SJSA1 (cell line): ENCODE results near the gene C4A. TPM values are rescaled to one million over a fixed set of nuclear protein-coding genes. Genes with fewer than 3 reads are reported as not detected.
"Not testable (repeated sequence)": the region's sequence is repeated elsewhere in the genome, so short reads cannot be mapped to it uniquely, and the experiment has no call there.

Source experiments
- DNase-seq, 2 experiments: peaks; one replicate each; pipeline ENCODE4 v3.0.0-alpha.2; 2015 to 2020; ENCODE audit warnings: low spot score in 2 of 2, low read depth in 1 of 2
- H3K27ac ChIP-seq: fragments of 250-450 bp; sonication (Bioruptor Pico); 2 replicates; pipeline ENCODE4 v1.5.1; 2020; ENCODE audit warnings: mild to moderate bottlenecking, moderate library complexity
- H3K27me3 ChIP-seq: fragments of 250-450 bp; sonication (Bioruptor Pico); replicated peaks from 2 replicates; pipeline ENCODE4 v1.5.1; 2020; ENCODE audit warnings: mild to moderate bottlenecking, moderate library complexity
- H3K36me3 ChIP-seq: fragments of 250-450 bp; sonication (Bioruptor Pico); 2 replicates; pipeline ENCODE4 v1.5.1; 2020; ENCODE audit warnings: mild to moderate bottlenecking
- H3K4me1 ChIP-seq: fragments of 250-450 bp; sonication (Bioruptor Pico); replicated peaks from 2 replicates; pipeline ENCODE4 v1.6.1; 2021; ENCODE audit warnings: mild to moderate bottlenecking
- H3K4me3 ChIP-seq: fragments of 250-450 bp; sonication (Bioruptor Pico); 2 replicates; pipeline ENCODE4 v1.5.1; 2020; ENCODE audit warnings: mild to moderate bottlenecking
- H3K9me3 ChIP-seq: fragments of 250-450 bp; sonication (Bioruptor Pico); replicated peaks from 2 replicates; pipeline ENCODE4 v1.5.1; 2020; ENCODE audit warnings: mild to moderate bottlenecking
- total RNA-seq: library from RNA; depleted of rRNA; stranded (reverse); fragments of >200 nt; shearing (Covaris generic); gene quantifications from 2 replicates; pipeline ENCODE4 v1.2.3, GENCODE V29; 2014; rRNA removed

The C4A gene
- 0.47 and 1.4 TPM in 2 replicates for total RNA-seq

DNA sequence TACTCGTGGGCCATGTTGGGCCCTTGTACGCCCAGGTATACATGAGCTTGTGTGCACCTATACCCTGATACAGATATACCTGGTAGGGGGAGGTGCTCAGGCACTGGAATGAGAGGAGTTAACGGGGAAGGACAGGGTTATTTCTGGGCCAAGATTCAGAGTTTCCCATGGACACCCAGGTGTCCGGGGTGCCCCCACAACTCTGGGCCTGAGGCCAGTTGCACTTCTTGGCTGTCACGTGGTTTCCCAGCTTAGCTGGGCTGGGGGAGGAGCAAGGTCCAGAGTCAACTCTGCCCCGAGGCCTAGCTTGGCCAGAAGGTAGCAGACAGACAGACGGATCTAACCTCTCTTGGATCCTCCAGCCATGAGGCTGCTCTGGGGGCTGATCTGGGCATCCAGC lies at the start of gene C4A:
Gene C4A, plus strand, starts transcription at position 314 of the 400 bp plus-strand sequence. Its CDS starts 51 bp downstream, at position 365.
- not testable (repeated sequence) for H3K9me3 ChIP-seq, H3K4me1 ChIP-seq, H3K27ac ChIP-seq, H3K36me3 ChIP-seq, H3K27me3 ChIP-seq, DNase-seq, H3K4me3 ChIP-seq

DNA sequence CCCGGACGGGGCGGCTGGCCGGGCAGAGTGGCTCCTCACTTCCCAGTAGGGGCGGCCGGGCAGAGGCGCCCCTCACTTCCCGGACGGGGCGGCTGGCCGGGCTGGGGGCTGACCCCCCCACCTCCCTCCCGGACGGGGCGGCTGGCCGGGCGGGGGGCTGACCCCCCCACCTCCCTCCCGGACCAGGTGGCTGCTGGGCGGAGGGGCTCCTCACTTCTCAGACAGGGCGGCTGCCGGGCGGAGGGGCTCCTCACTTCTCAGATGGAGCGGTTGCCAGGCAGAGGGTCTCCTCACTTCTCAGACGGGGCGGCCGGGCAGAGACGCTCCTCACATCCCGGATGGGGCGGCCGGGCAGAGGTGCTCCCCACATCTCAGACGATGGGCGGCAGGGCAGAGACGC lies 49.7 kb upstream of the C4A start:
- DNase-seq, H3K4me1 ChIP-seq, H3K27ac ChIP-seq, H3K27me3 ChIP-seq, H3K9me3 ChIP-seq, H3K36me3 ChIP-seq, H3K4me3 ChIP-seq: not testable (repeated sequence)

DNA sequence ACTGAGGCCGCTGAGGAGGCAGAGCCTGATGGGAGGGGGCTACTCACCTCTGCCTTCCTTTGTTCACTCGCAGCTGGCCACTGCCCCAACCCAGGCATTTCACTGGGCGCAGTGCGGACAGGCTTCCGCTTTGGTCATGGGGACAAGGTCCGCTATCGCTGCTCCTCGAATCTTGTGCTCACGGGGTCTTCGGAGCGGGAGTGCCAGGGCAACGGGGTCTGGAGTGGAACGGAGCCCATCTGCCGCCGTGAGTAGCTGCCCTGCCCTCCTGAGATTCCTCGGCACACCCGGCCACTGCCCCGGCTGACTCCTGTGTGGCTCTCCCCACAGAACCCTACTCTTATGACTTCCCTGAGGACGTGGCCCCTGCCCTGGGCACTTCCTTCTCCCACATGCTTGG lies 48.3 kb upstream of the C4A start:
- DNase-seq = no peak
- Histone ChIP-seq H3K27ac (no peak overlapping the region), H3K27me3 (no peaks in the 10 kb centered on the region), H3K4me3 (no peak overlapping the region), H3K36me3 (no peaks in the 10 kb centered on the region), H3K9me3 (no peaks in the 10 kb centered on the region), H3K4me1 (no peaks in the 10 kb centered on the region)

DNA sequence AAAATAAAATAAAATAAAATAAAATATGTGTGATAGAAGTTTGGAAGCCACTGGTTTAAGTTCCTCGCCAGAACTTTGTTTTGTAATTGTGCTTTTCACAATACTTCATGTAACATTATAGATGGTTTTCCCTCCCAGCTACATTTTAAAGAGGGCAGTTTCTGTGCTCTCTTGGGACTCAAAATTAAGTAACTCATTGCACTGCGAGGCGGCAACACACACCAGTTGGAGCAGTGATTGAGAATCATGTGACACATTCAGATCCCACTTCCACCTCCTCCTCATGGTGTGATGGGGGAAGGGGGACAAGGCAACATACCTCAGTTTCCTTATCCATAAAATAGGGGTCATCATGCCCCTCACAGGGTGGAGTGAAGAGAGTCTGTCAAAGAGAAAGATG lies 46.8 kb upstream of the C4A start:
- H3K9me3 ChIP-seq = no peaks in the 10 kb centered on the region
- no peaks in the 10 kb centered on the region for H3K4me1 ChIP-seq
- no peak overlapping the region for H3K27ac ChIP-seq
- no peaks in the 10 kb centered on the region for H3K36me3 ChIP-seq
- H3K4me3 ChIP-seq = no peak overlapping the region
- H3K27me3 ChIP-seq = no peaks in the 10 kb centered on the region
- DNase-seq = no peak

DNA sequence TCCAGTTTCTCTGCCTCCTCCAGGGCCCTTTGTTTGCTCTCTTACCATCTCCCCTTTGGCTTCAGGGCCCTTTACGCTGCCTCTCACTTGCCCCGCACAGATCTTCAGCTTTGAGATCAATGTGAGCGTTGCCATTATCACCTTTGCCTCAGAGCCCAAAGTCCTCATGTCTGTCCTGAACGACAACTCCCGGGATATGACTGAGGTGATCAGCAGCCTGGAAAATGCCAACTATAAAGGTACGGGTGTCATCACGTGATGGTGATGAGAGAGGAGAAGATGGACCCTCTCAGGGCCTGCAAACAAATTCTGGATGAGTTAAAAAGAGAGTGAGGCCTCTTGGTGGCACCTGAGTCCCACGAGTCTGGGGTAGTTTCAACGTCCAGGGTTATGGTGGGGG lies 46.0 kb upstream of the C4A start:
- H3K4me3 ChIP-seq = no peak overlapping the region
- no peaks in the 10 kb centered on the region for H3K36me3 ChIP-seq
- H3K9me3 ChIP-seq = no peaks in the 10 kb centered on the region
- no peak overlapping the region for H3K27ac ChIP-seq
- DNase-seq = no peak
- H3K4me1 ChIP-seq = no peaks in the 10 kb centered on the region
- H3K27me3 ChIP-seq = no peaks in the 10 kb centered on the region

DNA sequence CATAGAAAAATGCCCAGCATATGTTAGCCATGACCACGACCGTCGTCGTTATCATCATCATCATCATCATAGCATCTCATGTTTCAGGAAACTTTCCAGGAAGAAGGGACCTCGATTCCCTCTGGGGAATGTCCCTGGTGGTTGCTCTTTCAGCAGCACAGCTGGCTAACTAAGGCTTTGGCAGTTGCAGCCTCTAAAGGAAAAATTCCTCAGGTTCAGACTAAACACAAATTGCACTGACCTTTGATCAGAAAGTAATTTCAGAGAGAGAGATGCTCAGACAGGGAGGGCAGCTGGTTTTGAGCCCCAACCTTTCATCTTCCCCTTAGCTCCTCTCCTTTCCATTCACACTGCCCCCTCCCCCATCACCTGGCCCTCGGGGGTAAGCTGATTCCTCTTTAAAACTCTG lies 41.6 kb upstream of the C4A start:
- H3K9me3 ChIP-seq = no peaks in the 10 kb centered on the region
- DNase-seq = no peak
- H3K4me1 ChIP-seq = peaks cover 6% of the 10 kb centered on the region
- no peak overlapping the region for H3K27ac ChIP-seq
- no peaks in the 10 kb centered on the region for H3K27me3 ChIP-seq
- no peak overlapping the region for H3K4me3 ChIP-seq
- no peaks in the 10 kb centered on the region for H3K36me3 ChIP-seq

DNA sequence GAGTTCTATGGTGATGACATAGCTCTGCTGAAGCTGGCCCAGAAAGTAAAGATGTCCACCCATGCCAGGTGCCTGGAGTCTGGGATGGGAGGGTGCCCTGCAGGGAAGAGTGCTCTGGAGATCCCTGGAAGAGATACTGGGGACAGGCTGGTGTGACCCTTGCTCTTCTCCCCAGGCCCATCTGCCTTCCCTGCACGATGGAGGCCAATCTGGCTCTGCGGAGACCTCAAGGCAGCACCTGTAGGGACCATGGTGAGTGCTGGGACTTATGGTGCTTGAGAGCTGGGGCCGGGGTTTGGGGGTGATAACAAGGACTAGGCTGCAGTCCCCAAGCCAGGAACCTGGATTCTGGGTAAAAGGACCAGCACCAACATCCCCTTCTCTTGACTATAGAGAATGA lies 38.1 kb upstream of the C4A start:
- peaks cover 15% of the 10 kb centered on the region for H3K4me1 ChIP-seq
- H3K9me3 ChIP-seq = no peaks in the 10 kb centered on the region
- H3K36me3 ChIP-seq = no peaks in the 10 kb centered on the region
- H3K27me3 ChIP-seq = no peaks in the 10 kb centered on the region
- no peak for DNase-seq
- no peak overlapping the region for H3K27ac ChIP-seq
- H3K4me3 ChIP-seq = no peak overlapping the region

DNA sequence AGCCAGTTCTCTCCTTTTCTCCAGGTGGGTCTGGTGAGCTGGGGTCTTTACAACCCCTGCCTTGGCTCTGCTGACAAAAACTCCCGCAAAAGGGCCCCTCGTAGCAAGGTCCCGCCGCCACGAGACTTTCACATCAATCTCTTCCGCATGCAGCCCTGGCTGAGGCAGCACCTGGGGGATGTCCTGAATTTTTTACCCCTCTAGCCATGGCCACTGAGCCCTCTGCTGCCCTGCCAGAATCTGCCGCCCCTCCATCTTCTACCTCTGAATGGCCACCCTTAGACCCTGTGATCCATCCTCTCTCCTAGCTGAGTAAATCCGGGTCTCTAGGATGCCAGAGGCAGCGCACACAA lies 36.7 kb upstream of the C4A start:
- Histone ChIP-seq H3K27ac (no peak overlapping the region), H3K4me1 (peaks cover 15% of the 10 kb centered on the region), H3K4me3 (no peak overlapping the region), H3K9me3 (no peaks in the 10 kb centered on the region), H3K36me3 (no peaks in the 10 kb centered on the region), H3K27me3 (no peaks in the 10 kb centered on the region)
- no peak for DNase-seq

DNA sequence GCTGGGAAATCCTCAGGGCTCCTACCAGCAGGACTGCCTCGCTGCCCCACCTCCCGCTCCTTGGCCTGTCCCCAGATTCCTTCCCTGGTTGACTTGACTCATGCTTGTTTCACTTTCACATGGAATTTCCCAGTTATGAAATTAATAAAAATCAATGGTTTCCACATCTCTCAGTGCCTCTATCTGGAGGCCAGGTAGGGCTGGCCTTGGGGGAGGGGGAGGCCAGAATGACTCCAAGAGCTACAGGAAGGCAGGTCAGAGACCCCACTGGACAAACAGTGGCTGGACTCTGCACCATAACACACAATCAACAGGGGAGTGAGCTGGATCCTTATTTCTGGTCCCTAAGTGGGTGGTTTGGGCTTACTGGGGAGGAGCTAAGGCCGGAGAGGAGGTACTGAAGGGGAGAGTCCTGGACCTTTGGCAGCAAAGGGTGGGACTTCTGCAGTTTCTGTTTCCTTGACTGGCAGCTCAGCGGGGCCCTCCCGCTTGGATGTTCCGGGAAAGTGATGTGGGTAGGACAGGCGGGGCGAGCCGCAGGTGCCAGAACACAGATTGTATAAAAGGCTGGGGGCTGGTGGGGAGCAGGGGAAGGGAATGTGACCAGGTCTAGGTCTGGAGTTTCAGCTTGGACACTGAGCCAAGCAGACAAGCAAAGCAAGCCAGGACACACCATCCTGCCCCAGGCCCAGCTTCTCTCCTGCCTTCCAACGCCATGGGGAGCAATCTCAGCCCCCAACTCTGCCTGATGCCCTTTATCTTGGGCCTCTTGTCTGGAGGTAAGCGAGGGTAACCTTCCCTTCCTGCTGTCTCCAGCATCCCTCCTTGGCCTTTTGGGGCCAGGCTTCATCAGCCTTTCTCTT lies 36.1 kb upstream of the C4A start, which contains the start of gene CFB:
Gene CFB, plus strand, starts transcription at position 589 of the 863 bp plus-strand sequence. Its CDS starts 127 bp downstream, at position 716.
- H3K9me3 ChIP-seq = no peaks in the 10 kb centered on the region
- peaks cover 1% of the 10 kb centered on the region for H3K36me3 ChIP-seq
- no peaks in the 10 kb centered on the region for H3K27me3 ChIP-seq
- no peak within 1 kb of the TSS for H3K4me3 ChIP-seq
- H3K27ac ChIP-seq = no peak within 1 kb of the TSS; the same call in 1 of the 2 replicates
- peak in 1 of 2 experiments; percentile 44 for DNase-seq
- H3K4me1 ChIP-seq = peaks cover 15% of the 10 kb centered on the region

DNA sequence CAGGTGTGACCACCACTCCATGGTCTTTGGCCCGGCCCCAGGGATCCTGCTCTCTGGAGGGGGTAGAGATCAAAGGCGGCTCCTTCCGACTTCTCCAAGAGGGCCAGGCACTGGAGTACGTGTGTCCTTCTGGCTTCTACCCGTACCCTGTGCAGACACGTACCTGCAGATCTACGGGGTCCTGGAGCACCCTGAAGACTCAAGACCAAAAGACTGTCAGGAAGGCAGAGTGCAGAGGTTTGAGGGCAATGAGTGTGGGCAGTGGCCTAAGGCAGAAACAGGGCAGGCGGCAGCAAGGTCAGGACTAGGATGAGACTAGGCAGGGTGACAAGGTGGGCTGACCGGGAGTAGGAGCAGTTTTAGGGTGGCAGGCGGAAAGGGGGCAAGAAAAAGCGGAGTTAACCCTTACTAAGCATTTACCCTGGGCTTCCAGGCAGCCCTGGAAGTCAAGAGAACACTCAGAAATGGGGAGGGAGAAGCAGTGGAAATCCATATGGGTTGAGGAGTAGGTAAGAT lies 35.4 kb upstream of the C4A start:
- no peaks in the 10 kb centered on the region for H3K27me3 ChIP-seq
- peaks cover 8% of the 10 kb centered on the region for H3K36me3 ChIP-seq
- H3K27ac ChIP-seq = no peak overlapping the region
- H3K9me3 ChIP-seq = no peaks in the 10 kb centered on the region
- H3K4me3 ChIP-seq = no peak overlapping the region
- no peak for DNase-seq
- peaks cover 14% of the 10 kb centered on the region for H3K4me1 ChIP-seq

DNA sequence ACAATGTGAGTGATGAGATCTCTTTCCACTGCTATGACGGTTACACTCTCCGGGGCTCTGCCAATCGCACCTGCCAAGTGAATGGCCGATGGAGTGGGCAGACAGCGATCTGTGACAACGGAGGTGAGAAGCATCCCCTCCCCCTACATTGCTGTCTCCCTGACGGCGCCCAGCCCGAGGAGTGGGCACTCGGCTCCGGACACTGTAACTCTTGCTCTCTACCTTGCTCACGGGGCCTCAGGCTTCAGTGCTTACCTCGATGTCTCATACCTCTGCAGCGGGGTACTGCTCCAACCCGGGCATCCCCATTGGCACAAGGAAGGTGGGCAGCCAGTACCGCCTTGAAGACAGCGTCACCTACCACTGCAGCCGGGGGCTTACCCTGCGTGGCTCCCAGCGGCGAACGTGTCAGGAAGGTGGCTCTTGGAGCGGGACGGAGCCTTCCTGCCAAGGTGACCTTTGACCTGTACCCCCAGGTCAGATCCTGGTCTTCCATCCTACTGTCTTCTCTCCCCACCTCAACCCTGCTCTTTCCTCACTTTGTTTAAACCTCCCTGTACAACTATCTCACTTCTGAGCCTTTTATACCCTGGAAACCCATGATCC lies 34.7 kb upstream of the C4A start:
- H3K27ac ChIP-seq = no peak overlapping the region
- no peak for DNase-seq

DNA sequence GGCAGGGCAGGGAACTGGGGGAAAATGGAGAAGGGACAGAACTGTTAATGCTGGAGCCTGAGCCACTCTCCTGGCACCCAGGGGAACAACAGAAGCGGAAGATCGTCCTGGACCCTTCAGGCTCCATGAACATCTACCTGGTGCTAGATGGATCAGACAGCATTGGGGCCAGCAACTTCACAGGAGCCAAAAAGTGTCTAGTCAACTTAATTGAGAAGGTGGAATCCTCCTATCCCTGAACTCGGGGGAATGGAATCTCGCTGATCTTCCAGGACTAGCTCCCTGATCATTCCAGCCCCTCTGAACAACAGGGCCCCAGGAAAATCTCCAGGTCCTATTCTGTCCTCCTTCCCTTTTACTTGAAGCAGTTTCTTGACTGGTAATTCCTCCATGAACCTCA lies 34.0 kb upstream of the C4A start:
- no peaks in the 10 kb centered on the region for H3K27me3 ChIP-seq
- H3K4me1 ChIP-seq = peaks cover 12% of the 10 kb centered on the region
- H3K27ac ChIP-seq = no peak overlapping the region
- no peak overlapping the region for H3K4me3 ChIP-seq
- H3K9me3 ChIP-seq = no peaks in the 10 kb centered on the region
- peaks cover 22% of the 10 kb centered on the region for H3K36me3 ChIP-seq
- no peak for DNase-seq

More for the DNA sequence above, 34.7 kb upstream of the C4A start:
- H3K4me3 ChIP-seq = no peak overlapping the region
- H3K36me3 ChIP-seq = peaks cover 15% of the 10 kb centered on the region
- H3K4me1 ChIP-seq = peaks cover 12% of the 10 kb centered on the region
- no peaks in the 10 kb centered on the region for H3K9me3 ChIP-seq
- H3K27me3 ChIP-seq = no peaks in the 10 kb centered on the region

DNA sequence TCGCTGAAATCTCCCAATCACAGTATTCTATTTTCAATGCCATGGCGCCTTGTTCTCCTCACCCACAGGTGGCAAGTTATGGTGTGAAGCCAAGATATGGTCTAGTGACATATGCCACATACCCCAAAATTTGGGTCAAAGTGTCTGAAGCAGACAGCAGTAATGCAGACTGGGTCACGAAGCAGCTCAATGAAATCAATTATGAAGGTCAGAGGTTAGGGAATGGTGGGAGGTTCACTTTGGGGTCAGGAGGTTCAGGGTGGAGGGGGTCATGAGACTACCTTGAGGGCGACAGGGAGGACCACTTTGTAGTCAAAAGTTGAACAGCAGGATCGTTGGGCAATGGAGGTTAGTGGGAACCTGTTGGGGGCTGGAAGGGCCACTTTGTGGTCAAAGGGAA lies 33.6 kb upstream of the C4A start:
- no peaks in the 10 kb centered on the region for H3K9me3 ChIP-seq
- DNase-seq = no peak

DNA sequence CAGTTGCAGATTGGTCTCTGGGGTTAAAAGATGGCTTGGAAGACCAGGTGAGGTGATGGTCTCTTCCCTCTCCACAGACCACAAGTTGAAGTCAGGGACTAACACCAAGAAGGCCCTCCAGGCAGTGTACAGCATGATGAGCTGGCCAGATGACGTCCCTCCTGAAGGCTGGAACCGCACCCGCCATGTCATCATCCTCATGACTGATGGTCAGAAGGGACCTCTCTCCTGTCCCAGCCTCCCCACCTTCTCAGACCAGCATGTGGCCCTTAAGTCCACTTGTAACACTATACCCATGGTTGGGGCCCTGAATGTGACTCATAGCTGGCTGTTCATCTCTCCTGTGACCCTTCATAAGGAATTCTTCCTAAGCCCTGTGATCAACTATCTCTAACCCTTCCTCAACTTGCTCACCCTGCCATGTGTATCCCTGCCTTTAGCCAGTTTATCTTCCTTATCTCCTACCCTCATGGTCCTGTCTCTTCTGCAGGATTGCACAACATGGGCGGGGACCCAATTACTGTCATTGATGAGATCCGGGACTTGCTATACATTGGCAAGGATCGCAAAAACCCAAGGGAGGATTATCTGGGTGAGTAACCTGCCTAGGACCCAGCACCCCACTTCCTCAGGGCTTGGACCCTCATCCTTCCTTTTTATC lies 33.0 kb upstream of the C4A start:
- Histone ChIP-seq H3K9me3 (no peaks in the 10 kb centered on the region), H3K4me3 (no peak overlapping the region), H3K27me3 (no peaks in the 10 kb centered on the region), H3K36me3 (peaks cover 32% of the 10 kb centered on the region), H3K27ac (no peak overlapping the region), H3K4me1 (peaks cover 12% of the 10 kb centered on the region)
- no peak for DNase-seq

More for the DNA sequence above, 33.6 kb upstream of the C4A start:
- peaks cover 12% of the 10 kb centered on the region for H3K4me1 ChIP-seq
- peaks cover 27% of the 10 kb centered on the region for H3K36me3 ChIP-seq
- H3K27ac ChIP-seq = no peak overlapping the region
- H3K27me3 ChIP-seq = no peaks in the 10 kb centered on the region
- H3K4me3 ChIP-seq = no peak overlapping the region
